Smooth muscle cell (in vitro differentiated cells): Measurements from ENCODE around the gene USP9X. TPM values are rescaled to one million over a fixed set of nuclear protein-coding genes. Genes with fewer than 3 reads are reported as not detected.

Experiments
- DNase-seq: peaks from one replicate; lab custom pipeline; 2025; ENCODE audit not compliant: unreplicated experiment; lab: John Stamatoyannopoulos, UW
- H2AFZ ChIP-seq: fragments of 200-600 bp; sonication (generic); 2 replicates; pipeline ENCODE4 v1.6.0; 2016; ENCODE audit warnings: antibody characterized with exemption, low read depth, mild to moderate bottlenecking
- H3F3A ChIP-seq: fragments of 200-600 bp; sonication (generic); 2 replicates; pipeline ENCODE4 v1.6.0; 2017; ENCODE audit warnings: antibody characterized with exemption, low read depth
- H3K27ac ChIP-seq: fragments of 200-600 bp; sonication (generic); 2 replicates; pipeline ENCODE4 v1.5.1; 2016; ENCODE audit warnings: low read depth, mild to moderate bottlenecking
- H3K27me3 ChIP-seq: fragments of 200-600 bp; sonication (generic); 2 replicates; pipeline ENCODE4 v1.6.1; 2016; ENCODE audit warnings: low read depth, mild to moderate bottlenecking
- H3K36me3 ChIP-seq: fragments of 200-600 bp; sonication (generic); 2 replicates; pipeline ENCODE4 v1.5.1; 2016; ENCODE audit warnings: low read depth
- H3K4me1 ChIP-seq: fragments of 200-600 bp; sonication (generic); 2 replicates; pipeline ENCODE4 v1.5.1; 2016; ENCODE audit warnings: low read depth
- H3K4me2 ChIP-seq: fragments of 200-600 bp; sonication (generic); 2 replicates; pipeline ENCODE4 v1.6.0; 2016; ENCODE audit warnings: mild to moderate bottlenecking
- H3K4me3 ChIP-seq: fragments of 200-600 bp; sonication (generic); 2 replicates; pipeline ENCODE4 v1.5.1; 2016; ENCODE audit warnings: mild to moderate bottlenecking
- H3K79me2 ChIP-seq: fragments of 200-600 bp; sonication (generic); 2 replicates; pipeline ENCODE4 v1.6.0; 2016; ENCODE audit warnings: low read depth, mild to moderate bottlenecking
- H3K9ac ChIP-seq: fragments of 200-600 bp; sonication (generic); 2 replicates; pipeline ENCODE4 v1.6.0; 2016; ENCODE audit warnings: low read depth
- H3K9me3 ChIP-seq: fragments of 200-600 bp; sonication (generic); replicated peaks from 2 replicates; pipeline ENCODE4 v1.5.1; 2016; ENCODE audit warnings: low read depth
- H4K20me1 ChIP-seq: fragments of 200-600 bp; sonication (generic); 2 replicates; pipeline ENCODE4 v1.6.0; 2016; ENCODE audit warnings: low read depth
- WGBS: methylation state at CpG from one replicate; pipeline ENCODE4 v1.1.7; 2016; ENCODE audit warnings: low lambda C conversion rate; 5-methylcytosine and 5-hydroxymethylcytosine counted together
- polyA plus RNA-seq: library from polyadenylated mRNA; unstranded; fragments of >200 nt; fragmentation: Nextera tagmentation; extraction: Ambion mirVana; gene quantifications from 2 replicates; pipeline ENCODE4 v1.2.1, GENCODE V29; 2016
- total RNA-seq: library from RNA; depleted of rRNA; stranded (reverse); fragments of >200 nt; gene quantifications from 2 replicates; pipeline ENCODE4 v1.2.3, GENCODE V29; 2014
- TF ChIP-seq, protein P1 (sequence below): fragments of 200-600 bp; sonication (generic); IDR thresholded peaks from 2 replicates; pipeline ENCODE4 v1.5.1; 2017; ENCODE audit warnings: borderline replicate concordance, mild to moderate bottlenecking, antibody characterized with exemption; ENCODE audit not compliant: insufficient read depth, poor library complexity, severe bottlenecking

Gene USP9X
- total and polyA plus RNA-seq, 2 experiments from 2014 or later: 26.0 to 98.0 TPM

DNA sequence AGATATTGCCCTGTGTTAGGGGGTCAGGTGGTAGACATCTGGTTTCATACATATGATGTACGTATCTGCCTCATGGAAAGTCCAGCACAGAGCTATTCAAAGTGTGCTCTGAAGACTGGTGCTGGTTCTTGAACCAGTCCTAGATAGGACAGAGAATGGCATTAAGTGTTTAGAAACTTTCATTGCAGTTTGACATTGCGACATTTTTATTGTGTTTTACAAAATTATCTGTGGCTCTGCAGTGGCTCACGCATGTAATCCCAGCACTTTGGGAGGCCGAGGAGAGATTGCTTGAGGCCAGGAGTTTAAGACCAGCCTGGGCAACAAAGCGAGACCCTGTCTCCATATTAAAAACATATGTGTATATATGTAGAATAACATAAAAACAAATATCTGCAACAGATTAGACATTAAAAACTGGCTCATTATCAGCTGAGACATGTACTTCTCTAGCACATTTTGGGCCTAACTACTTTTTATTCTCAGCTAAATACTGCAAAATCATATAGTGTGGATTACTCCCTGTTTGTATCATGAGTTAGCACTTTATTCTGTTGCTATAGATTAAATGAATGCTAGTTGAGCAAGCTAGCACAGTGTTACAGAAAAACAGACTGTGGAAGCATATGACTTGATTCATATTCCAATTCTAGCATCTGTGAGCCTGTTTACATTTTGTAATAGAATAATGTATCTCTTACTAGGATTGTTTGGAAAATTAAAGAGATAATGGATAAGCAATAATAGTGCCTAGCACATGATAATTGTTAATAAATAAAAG lies 57.1 kb downstream of the USP9X start:
- WGBS: 61% methylated on average over 5 of the region's 5 CpGs
- H3K9me3 ChIP-seq: no peaks in the 10 kb centered on the region

GRCh38 chrX:41144873-41145272 lies 59.6 kb downstream of the USP9X start:
- H3K4me1 ChIP-seq: no peaks in the 10 kb centered on the region
- H3K4me2 ChIP-seq: no peak overlapping the region
- H3K9ac ChIP-seq: no peak overlapping the region
- peaks cover 3% of the 10 kb centered on the region for H3K36me3 ChIP-seq
- H3K4me3 ChIP-seq: no peak overlapping the region
- H3K9me3 ChIP-seq: no peaks in the 10 kb centered on the region
- H3F3A ChIP-seq: no peaks in the 10 kb centered on the region
- no peak overlapping the region for H3K27ac ChIP-seq
- DNase-seq: no peak
- H4K20me1 ChIP-seq: peaks cover 55% of the 10 kb centered on the region
- H2AFZ ChIP-seq: no peak overlapping the region
- WGBS: 85% methylated on average over 2 of the region's 2 CpGs
- no peaks in the 10 kb centered on the region for H3K27me3 ChIP-seq
- TF ChIP-seq, protein P1, sequence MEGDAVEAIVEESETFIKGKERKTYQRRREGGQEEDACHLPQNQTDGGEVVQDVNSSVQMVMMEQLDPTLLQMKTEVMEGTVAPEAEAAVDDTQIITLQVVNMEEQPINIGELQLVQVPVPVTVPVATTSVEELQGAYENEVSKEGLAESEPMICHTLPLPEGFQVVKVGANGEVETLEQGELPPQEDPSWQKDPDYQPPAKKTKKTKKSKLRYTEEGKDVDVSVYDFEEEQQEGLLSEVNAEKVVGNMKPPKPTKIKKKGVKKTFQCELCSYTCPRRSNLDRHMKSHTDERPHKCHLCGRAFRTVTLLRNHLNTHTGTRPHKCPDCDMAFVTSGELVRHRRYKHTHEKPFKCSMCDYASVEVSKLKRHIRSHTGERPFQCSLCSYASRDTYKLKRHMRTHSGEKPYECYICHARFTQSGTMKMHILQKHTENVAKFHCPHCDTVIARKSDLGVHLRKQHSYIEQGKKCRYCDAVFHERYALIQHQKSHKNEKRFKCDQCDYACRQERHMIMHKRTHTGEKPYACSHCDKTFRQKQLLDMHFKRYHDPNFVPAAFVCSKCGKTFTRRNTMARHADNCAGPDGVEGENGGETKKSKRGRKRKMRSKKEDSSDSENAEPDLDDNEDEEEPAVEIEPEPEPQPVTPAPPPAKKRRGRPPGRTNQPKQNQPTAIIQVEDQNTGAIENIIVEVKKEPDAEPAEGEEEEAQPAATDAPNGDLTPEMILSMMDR: no peak
- peaks cover 4% of the 10 kb centered on the region for H3K79me2 ChIP-seq

More for the DNA sequence above, 57.1 kb downstream of the USP9X start:
- no peak for DNase-seq
- H3K36me3 ChIP-seq: peaks cover 7% of the 10 kb centered on the region
- no peak overlapping the region for H3K4me2 ChIP-seq
- peaks cover 61% of the 10 kb centered on the region for H4K20me1 ChIP-seq
- H3K27me3 ChIP-seq: no peaks in the 10 kb centered on the region
- H3K4me1 ChIP-seq: no peaks in the 10 kb centered on the region
- no peak overlapping the region for H2AFZ ChIP-seq
- H3K27ac ChIP-seq: no peak overlapping the region
- H3K9ac ChIP-seq: no peak overlapping the region
- H3F3A ChIP-seq: no peaks in the 10 kb centered on the region
- TF ChIP-seq, protein P1: no peak
- peaks cover 4% of the 10 kb centered on the region for H3K79me2 ChIP-seq
- no peak overlapping the region for H3K4me3 ChIP-seq

DNA sequence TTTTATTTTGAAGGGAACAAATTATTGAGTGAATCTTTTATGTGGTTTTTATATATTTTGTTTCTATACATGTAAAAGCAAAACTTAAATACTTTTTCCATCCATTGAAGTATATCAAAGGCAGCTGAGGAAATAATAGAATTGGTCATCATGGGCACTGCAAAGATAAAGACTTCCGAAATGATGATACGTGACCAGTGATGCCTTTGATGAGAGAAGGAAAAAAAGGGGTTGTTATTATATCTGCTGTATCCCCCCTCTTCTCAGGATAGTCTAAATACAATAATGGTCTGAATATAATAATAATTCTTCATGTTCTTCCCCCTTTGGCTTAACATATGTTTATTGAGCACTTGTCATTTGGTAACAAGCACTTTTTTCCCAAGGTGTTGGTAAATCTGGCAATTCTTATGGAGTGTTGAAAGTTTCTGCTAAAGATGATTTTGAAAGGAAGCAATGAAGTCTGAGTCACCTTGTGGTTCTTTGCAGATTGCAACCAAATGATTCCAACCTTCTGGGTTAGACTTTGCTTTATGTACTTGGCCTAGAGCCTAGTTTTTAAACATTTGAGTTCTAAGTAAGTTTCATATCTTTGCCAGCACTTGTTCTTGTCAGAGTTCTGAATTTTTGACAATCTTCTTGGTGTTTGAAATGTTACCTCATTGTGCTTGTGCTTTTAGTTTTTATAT lies 60.8 kb downstream of the USP9X start:
- no peak for DNase-seq

More for the DNA sequence above, 60.8 kb downstream of the USP9X start:
- Histone ChIP-seq H3K36me3 (peaks cover 3% of the 10 kb centered on the region), H3K27me3 (no peaks in the 10 kb centered on the region), H3K4me1 (no peaks in the 10 kb centered on the region), H3K27ac (peak overlapping the region; percentile 29), H2AFZ (no peak overlapping the region), H3K79me2 (peaks cover 4% of the 10 kb centered on the region), H3F3A (no peaks in the 10 kb centered on the region), H3K4me2 (no peak overlapping the region), H4K20me1 (peaks cover 51% of the 10 kb centered on the region), H3K9ac (no peak overlapping the region), H3K4me3 (no peak overlapping the region), H3K9me3 (no peaks in the 10 kb centered on the region)
- TF ChIP-seq, protein P1: no peak
- 84% methylated on average over 2 of the region's 2 CpGs for whole genome bisulfite sequencing
